Measurements from ENCODE around the gene KRTAP10-2.
"Not testable (repeated sequence)": the region's sequence is repeated elsewhere in the genome, so short reads cannot be mapped to it uniquely, and the experiment has no call there.

KRTAP10-2 gene

DNA sequence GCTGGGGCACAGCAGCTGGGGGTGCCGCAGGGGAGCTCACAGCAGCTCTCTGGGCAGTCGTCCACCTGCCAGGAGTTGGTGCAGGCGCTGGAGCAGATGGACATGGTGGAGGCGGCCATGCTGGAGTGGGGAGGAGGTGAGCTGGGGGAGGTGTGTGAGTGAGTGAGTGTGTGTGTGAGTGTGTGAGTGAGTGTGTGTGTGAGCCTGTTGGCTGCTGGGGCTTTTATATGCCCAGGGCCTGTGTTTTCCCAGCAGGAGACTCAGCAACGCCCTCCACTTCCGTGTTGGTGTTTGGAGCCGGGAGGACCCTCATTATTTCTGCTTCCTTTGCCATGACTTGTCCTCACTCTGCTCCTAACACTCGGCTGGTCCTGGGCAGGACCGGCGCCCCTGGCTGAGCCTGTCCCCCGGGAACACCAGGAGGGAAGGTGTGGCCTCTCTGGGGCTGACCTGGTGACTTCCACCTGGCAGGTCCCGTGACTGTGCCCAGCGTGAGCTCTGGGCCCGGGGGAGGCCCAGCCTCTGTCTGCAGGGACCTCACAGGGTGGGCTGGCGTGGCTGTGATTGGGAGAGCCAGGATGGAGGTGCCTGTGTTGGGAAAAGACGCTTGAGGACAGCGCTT, at the start of gene KRTAP10-2:
Gene KRTAP10-2 (minus strand): TSS at position 166 of the 622 bp plus-strand sequence. CDS start 47 bp downstream, at position 119.
- Mint-ChIP-seq H3K36me3 (ENCODE audit: low read depth) (peaks cover 10% of the 10 kb centered on the region), H3K27ac (peak within 1 kb of the TSS in 1 of 3 experiments; percentile 66), H3K27me3 (ENCODE audit: low read depth) (peaks cover 24% of the 10 kb centered on the region)

GRCh38 chr21:44601091-44601490, 49.8 kb upstream of the KRTAP10-2 start:
- H3K9me3 Mint-ChIP-seq, result peaks cover 11% of the 10 kb centered on the region
- not testable (repeated sequence) for H3K36me3 Mint-ChIP-seq (ENCODE audit: low read depth); H3K4me1 Mint-ChIP-seq; H3K4me3 Mint-ChIP-seq; H3K27me3 Mint-ChIP-seq (ENCODE audit: low read depth); H3K27ac Mint-ChIP-seq

More for the DNA sequence above, at the start of gene KRTAP10-2:
- TF ChIP-seq CTCF (IDR thresholded peaks at IDR 0.05; ENCODE audit: unreplicated experiment in 3 of 3), result no peak
- Mint-ChIP-seq H3K4me1 (peaks cover 34% of the 10 kb centered on the region), H3K9me3 (peaks cover 13% of the 10 kb centered on the region), H3K4me3 (no peak within 1 kb of the TSS)

DNA sequence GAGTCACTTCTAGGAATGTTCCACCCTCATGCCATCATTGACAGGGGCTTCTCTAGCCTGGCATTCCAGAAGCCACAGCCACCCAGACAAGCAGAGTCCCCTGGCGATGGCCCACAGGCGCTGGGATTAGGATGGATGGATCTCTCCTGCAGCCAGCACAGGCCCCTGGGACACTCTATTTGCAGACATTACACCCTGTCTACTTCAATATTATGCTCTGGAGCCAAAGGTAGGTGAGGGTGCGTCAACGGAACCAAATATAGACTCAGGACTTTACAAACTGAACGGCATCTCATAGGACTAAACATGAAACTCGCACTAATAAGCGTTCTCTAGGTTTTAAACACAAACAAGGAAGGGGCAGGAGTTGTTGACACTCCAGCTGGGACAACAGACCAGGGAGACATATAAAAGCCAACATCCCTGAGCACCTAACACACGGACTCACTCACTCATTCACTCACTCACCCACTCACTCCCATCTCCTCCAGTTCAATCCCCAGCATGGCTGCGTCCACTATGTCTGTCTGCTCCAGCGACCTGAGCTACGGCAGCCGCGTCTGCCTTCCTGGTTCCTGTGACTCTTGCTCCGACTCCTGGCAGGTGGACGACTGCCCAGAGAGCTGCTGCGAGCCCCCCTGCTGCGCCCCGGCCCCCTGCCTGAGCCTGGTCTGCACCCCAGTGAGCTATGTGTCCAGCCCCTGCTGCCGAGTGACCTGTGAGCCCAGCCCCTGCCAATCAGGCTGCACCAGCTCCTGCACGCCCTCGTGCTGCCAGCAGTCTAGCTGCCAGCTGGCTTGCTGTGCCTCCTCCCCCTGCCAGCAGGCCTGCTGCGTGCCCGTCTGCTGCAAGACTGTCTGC, 49.0 kb upstream of the KRTAP10-2 start, which contains the start of gene KRTAP10-7:
Gene KRTAP10-7 (plus strand): TSS at position 480 of the 861 bp plus-strand sequence. CDS start 25 bp downstream, at position 505.
- H3K4me1 Mint-ChIP-seq; H3K36me3 Mint-ChIP-seq (ENCODE audit: low read depth); H3K27ac Mint-ChIP-seq; H3K4me3 Mint-ChIP-seq; H3K27me3 Mint-ChIP-seq (ENCODE audit: low read depth): not testable (repeated sequence)
- peaks cover 11% of the 10 kb centered on the region for H3K9me3 Mint-ChIP-seq

DNA sequence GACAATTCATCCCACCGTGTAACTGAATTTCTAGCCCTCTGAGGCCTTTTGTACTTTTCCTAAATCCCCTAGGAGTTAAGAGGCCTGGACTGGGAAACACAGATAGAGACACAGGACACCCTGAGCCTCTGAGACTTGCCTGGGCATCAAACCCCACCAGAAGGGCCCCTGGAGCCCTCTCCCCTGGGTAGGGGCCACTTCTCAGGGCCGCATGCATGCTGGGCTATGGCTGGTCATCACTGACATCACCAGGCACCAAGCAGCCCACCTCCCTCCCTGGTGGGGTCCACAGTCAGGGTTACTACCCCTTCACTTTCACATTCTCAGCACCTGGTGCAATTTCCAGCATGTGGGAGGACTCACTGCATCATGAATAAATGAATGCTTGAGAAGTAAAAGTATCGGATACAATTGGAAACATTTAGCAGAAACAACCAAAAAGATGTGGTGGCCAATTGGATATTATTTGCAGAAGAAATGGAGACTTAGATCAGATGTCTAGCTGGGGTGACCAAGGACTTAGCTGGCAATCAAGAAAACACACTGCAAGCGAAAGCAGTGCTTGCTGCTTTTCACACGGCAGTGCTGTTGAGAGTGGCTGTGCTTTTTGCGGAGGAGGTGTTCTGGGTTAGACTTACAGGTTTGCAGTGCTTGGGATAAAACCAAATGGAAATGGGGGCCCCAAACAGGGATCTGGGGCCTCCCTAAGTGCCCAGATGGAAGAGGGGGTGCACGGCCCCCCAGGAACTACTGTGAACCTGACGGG, 48.1 kb upstream of the KRTAP10-2 start:
- H3K27me3 Mint-ChIP-seq (ENCODE audit: low read depth), result peaks cover 9% of the 10 kb centered on the region
- H3K9me3 Mint-ChIP-seq, result peaks cover 8% of the 10 kb centered on the region
- no peak overlapping the region for H3K27ac Mint-ChIP-seq
- no peak overlapping the region for H3K4me3 Mint-ChIP-seq
- no peaks in the 10 kb centered on the region for H3K4me1 Mint-ChIP-seq
- no peak for TF ChIP-seq CTCF (IDR thresholded peaks at IDR 0.05; ENCODE audit: unreplicated experiment in 3 of 3)
- no peaks in the 10 kb centered on the region for H3K36me3 Mint-ChIP-seq (ENCODE audit: low read depth)

GRCh38 chr21:44598061-44598460, 46.8 kb upstream of the KRTAP10-2 start:
- Mint-ChIP-seq H3K4me1 (peaks cover 11% of the 10 kb centered on the region), H3K4me3 (no peak overlapping the region), H3K36me3 (ENCODE audit: low read depth) (no peaks in the 10 kb centered on the region), H3K27me3 (ENCODE audit: low read depth) (peaks cover 13% of the 10 kb centered on the region), H3K9me3 (peaks cover 5% of the 10 kb centered on the region), H3K27ac (no peak overlapping the region)
- no peak for TF ChIP-seq CTCF (IDR thresholded peaks at IDR 0.05; ENCODE audit: unreplicated experiment in 3 of 3)

- no peak for TF ChIP-seq CTCF (IDR thresholded peaks at IDR 0.05; ENCODE audit: unreplicated experiment in 3 of 3)
- H3K27me3 Mint-ChIP-seq (ENCODE audit: low read depth), result peaks cover 20% of the 10 kb centered on the region
- peaks cover 11% of the 10 kb centered on the region for H3K4me1 Mint-ChIP-seq
- no peak overlapping the region for H3K27ac Mint-ChIP-seq
- H3K4me3 Mint-ChIP-seq, result no peak overlapping the region
- no peaks in the 10 kb centered on the region for H3K36me3 Mint-ChIP-seq (ENCODE audit: low read depth)
- peaks cover 5% of the 10 kb centered on the region for H3K9me3 Mint-ChIP-seq
These were observed 44.9 kb upstream of the KRTAP10-2 start for GRCh38 chr21:44596068-44596725.
